HEK293T (cell line): ENCODE results near the gene ABLIM2.

ENCODE experiments used
- ARNT ChIP-seq: fragments of 450-650 bp; IDR thresholded peaks from 2 replicates; pipeline ENCODE4 v1.6.1; 2017; ENCODE audit warnings: mild to moderate bottlenecking
- BHLHE40 ChIP-seq: fragments of 450-650 bp; IDR thresholded peaks from 2 replicates; pipeline ENCODE4 v1.6.1; 2016; ENCODE audit warnings: mild to moderate bottlenecking, moderate library complexity, borderline replicate concordance
- ELF4 ChIP-seq: fragments of 450-650 bp; IDR thresholded peaks from 2 replicates; pipeline ENCODE4 v1.6.1; 2017; ENCODE audit warnings: antibody characterized with exemption
- FOXA1 ChIP-seq: fragments of 450-650 bp; IDR thresholded peaks from 2 replicates; pipeline ENCODE4 v1.6.1; 2016; ENCODE audit warnings: mild to moderate bottlenecking
- FOXK2 ChIP-seq: fragments of 450-650 bp; IDR thresholded peaks from 2 replicates; pipeline ENCODE4 v1.6.1; 2016; ENCODE audit warnings: mild to moderate bottlenecking
- FOXM1 ChIP-seq: fragments of 450-650 bp; IDR thresholded peaks from 2 replicates; pipeline ENCODE4 v1.6.1; 2017; ENCODE audit warnings: mild to moderate bottlenecking, borderline replicate concordance
- L3MBTL2 ChIP-seq: fragments of 450-650 bp; conservative IDR thresholded peaks from 2 replicates; pipeline ENCODE4 v1.6.1; 2016; ENCODE audit warnings: mild to moderate bottlenecking
- LEF1 ChIP-seq: fragments of 450-650 bp; IDR thresholded peaks from 2 replicates; pipeline ENCODE4 v1.6.1; 2017; ENCODE audit warnings: mild to moderate bottlenecking, borderline replicate concordance
- NFRKB ChIP-seq: fragments of 450-650 bp; IDR thresholded peaks from 2 replicates; pipeline ENCODE4 v1.6.1; 2016; ENCODE audit warnings: mild to moderate bottlenecking, moderate library complexity
- PKNOX1 ChIP-seq: fragments of 450-650 bp; IDR thresholded peaks from 2 replicates; pipeline ENCODE4 v1.6.1; 2016
- SP1 ChIP-seq: fragments of 450-650 bp; IDR thresholded peaks from 2 replicates; pipeline ENCODE4 v1.6.1; 2017
- SUZ12 ChIP-seq: fragments of 450-650 bp; IDR thresholded peaks from 2 replicates; pipeline ENCODE4 v1.6.1; 2016; ENCODE audit warnings: mild to moderate bottlenecking
- TARDBP ChIP-seq: fragments of 450-650 bp; IDR thresholded peaks from 2 replicates; pipeline ENCODE4 v1.6.1; 2016

- TF ChIP-seq SUZ12 (no peak), FOXM1 (no peak), FOXK2 (no peak), SP1 (no peak), NFRKB (no peak), PKNOX1 (no peak), ELF4 (no peak), TARDBP (no peak), L3MBTL2 (no peak), BHLHE40 (no peak), ARNT (no peak), LEF1 (no peak), FOXA1 (no peak)
Observed at GRCh38 chr4:8079916-8080753, 78.5 kb downstream of the ABLIM2 start.
